ENCODE data around the gene TCP11L1. TPM values are rescaled to one million over a fixed set of nuclear protein-coding genes. Genes with fewer than 3 reads are reported as not detected.
A peak's percentile ranks its signal among the peaks of the same experiment; 100 is the strongest.
"Not testable (repeated sequence)": the region's sequence is repeated elsewhere in the genome, so short reads cannot be mapped to it uniquely, and the experiment has no call there.

TCP11L1 gene
- total and polyA plus RNA-seq, 8 donors = 2.5 to 46.1 (median 24.5) TPM

GRCh38 chr11:33040862-33041453, 1.6 kb downstream of the TCP11L1 start:
- no peak for DNase-seq
- intact Hi-C loops (cut with DNase I; ENCODE audit: low total_unique reads) = no loop called here
- H3K27ac ChIP-seq = peak overlapping the region in 2 of 5 donors; percentile 97 to 98
- WGBS, 5 donors = 58 to 68% (median 63%) methylated on average over 5 of the region's 5 CpGs
- TF ChIP-seq POLR2AphosphoS5 (IDR thresholded peaks at IDR 0.05) (no peak), POLR2A (IDR thresholded peaks at IDR 0.05) (no peak), EP300 (IDR thresholded peaks at IDR 0.05) (no peak), CTCF (IDR thresholded peaks at IDR 0.05) (no peak)
- peaks cover 4 to 23% (median 22%) of the 10 kb centered on the region in 4 donors for H3K36me3 ChIP-seq
- peaks cover 4 to 26% (median 18%) of the 10 kb centered on the region in 4 donors for H3K4me1 ChIP-seq
- H3K4me3 ChIP-seq = peak overlapping the region in 3 of 4 donors; percentile 70 to 95 (median 91)
- H3K27me3 ChIP-seq = no peaks in the 10 kb centered on the region
- no peaks in the 10 kb centered on the region for H3K9me3 ChIP-seq

GRCh38 chr11:33043221-33043830, 4.0 kb downstream of the TCP11L1 start:
- Histone ChIP-seq H3K9me3 (no peaks in the 10 kb centered on the region), H3K4me1 (peaks cover 4 to 26% (median 18%) of the 10 kb centered on the region in 4 donors), H3K4me3 (no peak overlapping the region), H3K27ac (no peak overlapping the region), H3K36me3 (peaks cover 4 to 43% (median 33%) of the 10 kb centered on the region in 4 donors), H3K27me3 (no peaks in the 10 kb centered on the region)
- intact Hi-C loops (cut with DNase I; ENCODE audit: low total_unique reads) = no loop called here
- no peak for DNase-seq
- WGBS, 5 donors = 68 to 80% (median 77%) methylated on average over 2 of the region's 2 CpGs
- TF ChIP-seq POLR2A (IDR thresholded peaks at IDR 0.05) (no peak), POLR2AphosphoS5 (IDR thresholded peaks at IDR 0.05) (no peak), EP300 (IDR thresholded peaks at IDR 0.05) (no peak), CTCF (IDR thresholded peaks at IDR 0.05) (no peak)

- Histone ChIP-seq H3K27ac (no peak overlapping the region), H3K4me3 (no peak overlapping the region), H3K4me1 (peaks cover 4 to 23% (median 14%) of the 10 kb centered on the region in 4 donors), H3K27me3 (no peaks in the 10 kb centered on the region), H3K36me3 (peaks cover 4 to 48% (median 38%) of the 10 kb centered on the region in 4 donors), H3K9me3 (no peaks in the 10 kb centered on the region)
- 88 to 95% (median 94%) methylated on average over 4 of the region's 4 CpGs for WGBS, 5 donors
- intact Hi-C loops (cut with DNase I; ENCODE audit: low total_unique reads) = no loop called here
- TF ChIP-seq EP300 (IDR thresholded peaks at IDR 0.05) (no peak), POLR2A (IDR thresholded peaks at IDR 0.05) (no peak), CTCF (IDR thresholded peaks at IDR 0.05) (no peak), POLR2AphosphoS5 (IDR thresholded peaks at IDR 0.05) (no peak)
- no peak for DNase-seq
These were observed 4.9 kb downstream of the TCP11L1 start for GRCh38 chr11:33044285-33044756.

- Histone ChIP-seq H3K4me1 (peaks cover 4 to 20% (median 7%) of the 10 kb centered on the region in 4 donors), H3K9me3 (no peaks in the 10 kb centered on the region), H3K27ac (no peak overlapping the region), H3K4me3 (no peak overlapping the region), H3K36me3 (peaks cover 4 to 48% (median 38%) of the 10 kb centered on the region in 4 donors), H3K27me3 (no peaks in the 10 kb centered on the region)
- TF ChIP-seq EP300 (IDR thresholded peaks at IDR 0.05) = no peak
- no peak for TF ChIP-seq POLR2A (IDR thresholded peaks at IDR 0.05)
- TF ChIP-seq POLR2AphosphoS5 (IDR thresholded peaks at IDR 0.05) = no peak
- no peak for TF ChIP-seq CTCF (IDR thresholded peaks at IDR 0.05)
- 76 to 81% (median 80%) methylated on average over 8 of the region's 8 CpGs for WGBS, 5 donors
- intact Hi-C loops (cut with DNase I; ENCODE audit: low total_unique reads) = no loop called here
- no peak for DNase-seq
These were observed 6.3 kb downstream of the TCP11L1 start for GRCh38 chr11:33045551-33046255.

- H3K27ac ChIP-seq; H3K4me1 ChIP-seq; H3K9me3 ChIP-seq; intact Hi-C loops (cut with DNase I; ENCODE audit: low total_unique reads); H3K27me3 ChIP-seq; H3K4me3 ChIP-seq; DNase-seq: not testable (repeated sequence)
- peaks cover 4 to 47% (median 43%) of the 10 kb centered on the region in 4 donors for H3K36me3 ChIP-seq
- WGBS, 5 donors = 75 to 98% (median 91%) methylated on average over 6 of the region's 6 CpGs
These were observed 9.3 kb downstream of the TCP11L1 start for GRCh38 chr11:33048701-33049100.

- H3K4me3 ChIP-seq; intact Hi-C loops (cut with DNase I; ENCODE audit: low total_unique reads); DNase-seq; H3K9me3 ChIP-seq; H3K27ac ChIP-seq; H3K27me3 ChIP-seq; H3K4me1 ChIP-seq: not testable (repeated sequence)
- 71 to 79% (median 78%) methylated on average over 3 of the region's 3 CpGs for WGBS, 5 donors
- H3K36me3 ChIP-seq = peaks cover 8 to 45% (median 37%) of the 10 kb centered on the region in 4 donors
These were observed 10.4 kb downstream of the TCP11L1 start for GRCh38 chr11:33049565-33050408.
